ENCODE results near the gene LNX1.

DNA sequence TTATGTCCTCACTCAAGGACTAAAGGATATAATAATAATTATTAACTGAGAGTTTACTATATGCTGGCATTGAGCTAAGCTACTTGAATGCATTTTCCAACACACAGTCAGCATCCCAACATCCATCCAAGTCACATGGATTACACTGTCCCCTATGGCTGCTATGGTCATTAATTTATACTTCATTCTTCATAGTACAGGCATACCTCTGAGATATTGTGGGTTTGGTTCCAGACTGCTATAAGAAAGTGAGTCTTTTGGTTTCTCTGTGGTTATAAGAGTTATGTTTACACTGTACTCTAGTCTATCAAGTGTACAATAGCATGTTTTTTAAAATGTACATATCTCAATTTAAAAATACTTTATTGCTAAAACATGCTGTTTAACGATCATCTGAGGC, 89.2 kb downstream of the LNX1 start:
- TF ChIP-seq, protein P1, sequence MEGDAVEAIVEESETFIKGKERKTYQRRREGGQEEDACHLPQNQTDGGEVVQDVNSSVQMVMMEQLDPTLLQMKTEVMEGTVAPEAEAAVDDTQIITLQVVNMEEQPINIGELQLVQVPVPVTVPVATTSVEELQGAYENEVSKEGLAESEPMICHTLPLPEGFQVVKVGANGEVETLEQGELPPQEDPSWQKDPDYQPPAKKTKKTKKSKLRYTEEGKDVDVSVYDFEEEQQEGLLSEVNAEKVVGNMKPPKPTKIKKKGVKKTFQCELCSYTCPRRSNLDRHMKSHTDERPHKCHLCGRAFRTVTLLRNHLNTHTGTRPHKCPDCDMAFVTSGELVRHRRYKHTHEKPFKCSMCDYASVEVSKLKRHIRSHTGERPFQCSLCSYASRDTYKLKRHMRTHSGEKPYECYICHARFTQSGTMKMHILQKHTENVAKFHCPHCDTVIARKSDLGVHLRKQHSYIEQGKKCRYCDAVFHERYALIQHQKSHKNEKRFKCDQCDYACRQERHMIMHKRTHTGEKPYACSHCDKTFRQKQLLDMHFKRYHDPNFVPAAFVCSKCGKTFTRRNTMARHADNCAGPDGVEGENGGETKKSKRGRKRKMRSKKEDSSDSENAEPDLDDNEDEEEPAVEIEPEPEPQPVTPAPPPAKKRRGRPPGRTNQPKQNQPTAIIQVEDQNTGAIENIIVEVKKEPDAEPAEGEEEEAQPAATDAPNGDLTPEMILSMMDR (IDR thresholded peaks at IDR 0.05): no peak
- no peak for TF ChIP-seq ZFX (IDR thresholded peaks at IDR 0.05; ENCODE audit: borderline replicate concordance)
